SHP77 treated with DMSO at 0.1 percent for 48 hours (cell line): ENCODE data around the gene MRGPRF.

Experiments
- DNase-seq: peaks from one replicate; lab custom pipeline; 2025; lab: John Stamatoyannopoulos, UW

MRGPRF gene

GRCh38 chr11:69022260-69022659, 9.2 kb upstream of the MRGPRF start:
- DNase-seq: no peak

- no peak for DNase-seq
Measured at GRCh38 chr11:69018924-69019323, 5.9 kb upstream of the MRGPRF start.

GRCh38 chr11:69017951-69018350, 4.9 kb upstream of the MRGPRF start:
- no peak for DNase-seq

- DNase-seq: no peak
Measured at GRCh38 chr11:69014898-69015549, 2.0 kb upstream of the MRGPRF start.

GRCh38 chr11:69014084-69014851, 1.2 kb upstream of the MRGPRF start:
- DNase-seq: no peak

GRCh38 chr11:69012092-69013008, 696 bp downstream of the MRGPRF start:
- no peak for DNase-seq

GRCh38 chr11:69011624-69012091, 1.4 kb downstream of the MRGPRF start:
- DNase-seq: no peak

- DNase-seq: no peak
Measured at GRCh38 chr11:69010964-69011623, 2.0 kb downstream of the MRGPRF start.

GRCh38 chr11:69010361-69010891, 2.6 kb downstream of the MRGPRF start:
- DNase-seq: no peak

GRCh38 chr11:69009441-69010211, 3.4 kb downstream of the MRGPRF start:
- no peak for DNase-seq

- no peak for DNase-seq
Measured at GRCh38 chr11:69008737-69009440, 4.2 kb downstream of the MRGPRF start.

GRCh38 chr11:69007975-69008381, 5.1 kb downstream of the MRGPRF start:
- DNase-seq: no peak

- DNase-seq: no peak
Measured at GRCh38 chr11:69006816-69007215, 6.2 kb downstream of the MRGPRF start.

GRCh38 chr11:69005631-69006368, 7.2 kb downstream of the MRGPRF start:
- no peak for DNase-seq

GRCh38 chr11:69005183-69005630, 7.8 kb downstream of the MRGPRF start:
- DNase-seq: no peak

GRCh38 chr11:69004411-69005182, 8.4 kb downstream of the MRGPRF start:
- no peak for DNase-seq

GRCh38 chr11:69003866-69004367, 9.1 kb downstream of the MRGPRF start:
- no peak for DNase-seq

- no peak for DNase-seq
Measured at GRCh38 chr11:69003301-69003865, 9.7 kb downstream of the MRGPRF start.
